HG03575 (cell line): Measurements from ENCODE around the gene FAHD1.

Experiments
- ATAC-seq: cut with Tn5 transposase; IDR thresholded peaks from one replicate; pipeline ENCODE4 v1.9.1; 2021; ENCODE audit not compliant: unreplicated experiment, insufficient number of reproducible peaks, low FRiP score; ENCODE audit errors: extremely low read depth

Gene FAHD1

DNA sequence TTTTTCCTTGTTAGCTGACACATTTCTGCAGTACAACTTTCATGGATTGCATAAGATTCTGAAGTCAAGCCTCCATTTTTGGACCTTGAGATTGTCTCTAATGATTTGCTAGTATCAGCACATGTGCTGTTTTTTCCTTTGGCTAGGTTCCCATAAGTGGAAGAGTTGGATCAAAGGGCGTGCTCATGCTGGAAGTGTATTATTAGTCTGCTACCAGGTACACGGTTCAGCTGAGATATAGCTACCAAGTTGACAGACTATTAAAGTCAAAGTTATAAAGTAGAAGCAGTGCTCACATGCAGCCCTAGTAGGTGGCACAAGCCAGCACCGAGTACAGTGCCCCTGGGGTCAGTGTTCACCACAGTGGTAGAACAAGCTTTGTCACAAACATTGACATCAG is 3.2 kb downstream of the FAHD1 start:
- no peak for ATAC-seq

DNA sequence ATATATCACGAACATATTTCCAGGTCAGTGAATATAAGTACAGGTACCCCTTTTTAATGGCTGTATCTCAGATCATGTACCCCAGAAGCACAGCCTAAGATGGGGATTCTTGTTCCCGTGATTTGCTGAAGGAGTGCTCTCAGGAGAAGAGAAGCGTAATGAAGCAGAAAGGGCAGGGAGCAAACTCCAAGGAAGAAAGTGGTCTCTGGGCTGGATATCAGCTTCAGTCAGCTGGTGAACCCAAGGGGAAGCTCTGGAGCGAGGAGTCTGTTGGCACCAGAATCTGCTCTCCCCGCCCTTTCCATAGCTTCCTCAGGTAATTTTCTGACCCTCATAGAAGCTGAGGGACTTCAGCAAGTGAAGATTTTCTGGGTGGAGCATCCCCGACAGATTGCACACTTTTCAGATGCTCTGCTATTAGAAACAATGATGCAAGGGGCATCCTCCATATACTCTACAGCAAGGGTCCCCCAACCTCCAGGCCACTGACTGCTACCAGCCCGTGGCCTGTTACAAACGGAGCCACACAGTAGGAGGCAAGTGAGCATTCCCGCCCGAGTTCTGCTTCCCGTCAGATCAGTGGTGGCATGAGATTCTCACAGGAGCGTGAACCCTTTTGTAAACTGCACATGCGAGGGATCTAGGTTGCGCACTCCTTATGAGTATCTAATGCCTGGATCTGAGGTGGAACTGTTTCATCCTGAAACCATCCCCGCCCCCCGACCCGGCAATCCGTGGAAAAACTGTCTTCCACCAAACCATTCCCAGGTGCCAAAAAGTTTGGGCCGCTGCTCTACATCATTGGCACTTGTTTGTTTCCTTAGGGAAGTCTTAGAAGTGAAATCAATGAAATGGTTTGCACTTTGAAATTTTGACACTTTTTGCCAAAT is 4.4 kb downstream of the FAHD1 start:
- ATAC-seq: no peak

- no peak for ATAC-seq
Observed at GRCh38 chr16:1832838-1833454, 5.9 kb downstream of the FAHD1 start.

- no peak for ATAC-seq
Observed at GRCh38 chr16:1834096-1834495, 7.1 kb downstream of the FAHD1 start.

DNA sequence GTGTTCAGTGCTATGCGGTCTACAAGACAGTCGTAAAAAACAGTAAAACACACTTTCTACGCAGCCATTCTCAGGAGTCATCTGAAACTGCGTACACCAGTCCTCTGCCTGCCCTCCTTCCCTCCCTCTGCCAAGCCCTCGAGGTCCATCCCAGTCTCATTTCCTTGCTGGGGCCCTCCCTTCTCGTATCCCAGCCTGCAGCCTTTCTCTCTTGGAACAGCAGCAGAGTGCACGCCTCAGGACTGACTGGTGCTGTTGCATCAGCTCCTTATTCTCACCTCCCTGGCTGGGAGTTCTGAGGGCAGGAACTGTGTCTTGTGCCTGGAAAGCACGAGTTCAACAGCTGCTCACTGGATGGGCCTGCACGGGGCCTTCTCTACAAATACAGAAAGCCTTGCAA is 12.5 kb downstream of the FAHD1 start:
- ATAC-seq: no peak

DNA sequence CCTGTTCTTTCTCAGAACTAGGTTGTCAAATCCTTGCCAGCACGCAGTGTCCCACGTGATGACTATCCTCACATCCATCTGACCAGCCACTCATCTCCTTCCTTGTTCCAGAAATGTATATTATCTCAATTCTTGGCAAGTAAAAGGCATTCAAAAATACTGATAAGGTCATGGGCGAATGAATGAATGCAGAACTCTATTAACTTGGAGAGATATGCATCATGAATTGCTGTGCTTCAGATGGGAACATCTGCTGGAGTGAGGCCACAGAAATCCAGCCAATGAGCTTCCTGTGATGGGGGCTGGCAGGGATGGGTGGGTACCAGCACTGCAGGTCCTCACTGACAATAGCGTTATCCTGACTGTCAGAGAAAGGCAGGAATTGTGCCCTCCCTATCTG is 19.0 kb downstream of the FAHD1 start:
- no peak for ATAC-seq

DNA sequence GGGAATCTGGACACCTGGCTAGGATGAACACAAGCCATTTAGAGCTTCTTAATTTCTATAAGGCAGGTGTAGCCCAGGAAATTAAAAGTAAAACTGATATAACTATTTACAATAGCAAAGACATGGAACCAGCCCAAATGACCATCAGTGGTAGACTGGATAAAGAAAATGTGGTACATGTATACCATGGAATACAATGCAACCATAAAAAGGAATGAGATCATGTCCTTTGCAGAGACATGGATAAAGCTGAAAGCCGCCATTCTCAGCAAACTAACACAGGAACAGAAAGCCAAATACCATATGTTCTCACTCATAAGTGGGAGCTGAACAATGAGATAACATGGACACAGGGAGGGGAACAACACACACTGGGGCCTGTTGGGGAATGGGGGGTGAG is 19.4 kb downstream of the FAHD1 start:
- ATAC-seq: no peak

DNA sequence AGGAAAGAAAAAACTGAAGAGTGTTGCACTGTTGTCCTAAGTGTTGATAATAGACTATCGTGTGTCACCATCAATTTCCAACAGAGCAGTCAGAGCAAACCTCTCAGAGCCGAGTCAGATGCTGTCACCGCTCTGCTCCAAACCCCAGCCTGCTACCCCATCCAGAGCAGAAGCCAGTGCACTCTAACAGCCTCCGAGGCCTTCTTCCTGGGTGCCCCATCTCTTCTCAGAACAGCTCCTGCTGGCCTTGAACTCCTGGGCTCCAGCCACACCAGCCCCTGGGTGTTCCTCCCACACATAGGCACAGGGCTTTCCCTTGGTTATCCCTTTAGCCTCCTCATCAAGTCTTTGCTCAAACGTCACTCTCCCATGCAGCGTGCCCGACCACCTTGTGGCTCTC is 24.0 kb downstream of the FAHD1 start:
- no peak for ATAC-seq

- ATAC-seq: no peak
Observed at GRCh38 chr16:1851793-1852192, 24.8 kb downstream of the FAHD1 start.

- no peak for ATAC-seq
Observed at GRCh38 chr16:1857433-1858097, 30.6 kb downstream of the FAHD1 start.

DNA sequence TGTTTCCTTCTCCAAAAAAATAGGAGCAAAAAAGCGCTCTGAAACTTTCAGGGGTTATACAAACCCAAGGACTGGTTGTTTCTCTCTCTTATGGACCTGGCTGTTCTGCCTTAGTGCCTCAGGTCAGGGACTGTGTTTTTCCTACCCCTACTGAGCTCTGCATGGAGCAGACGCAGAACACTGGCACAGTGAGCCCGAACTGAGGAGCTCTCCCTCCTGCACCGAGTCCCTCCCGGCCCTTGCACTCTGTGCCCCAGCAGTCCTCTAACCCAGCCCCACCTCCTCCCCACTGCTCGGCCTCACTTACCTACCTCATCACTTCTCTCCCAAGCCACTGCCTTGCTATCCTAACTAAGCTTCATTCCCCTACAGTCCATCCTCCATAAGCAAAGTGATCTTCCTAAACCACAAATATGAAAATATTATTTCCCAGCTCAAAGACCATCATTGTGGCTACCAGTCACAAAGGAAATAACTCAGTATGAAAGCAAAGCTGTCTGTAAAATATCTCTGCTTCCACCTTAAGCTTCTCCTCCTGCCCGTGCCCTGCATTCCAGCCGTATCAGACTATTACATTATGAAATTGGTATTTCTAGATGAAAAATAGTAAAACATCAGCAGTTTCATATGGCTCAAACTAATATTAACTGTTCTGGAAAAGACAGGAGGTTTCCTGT is 31.3 kb downstream of the FAHD1 start:
- no peak for ATAC-seq

GRCh38 chr16:1859650-1860049 is 32.6 kb downstream of the FAHD1 start:
- no peak for ATAC-seq

- ATAC-seq: no peak
Observed at GRCh38 chr16:1861730-1862129, 34.7 kb downstream of the FAHD1 start.

DNA sequence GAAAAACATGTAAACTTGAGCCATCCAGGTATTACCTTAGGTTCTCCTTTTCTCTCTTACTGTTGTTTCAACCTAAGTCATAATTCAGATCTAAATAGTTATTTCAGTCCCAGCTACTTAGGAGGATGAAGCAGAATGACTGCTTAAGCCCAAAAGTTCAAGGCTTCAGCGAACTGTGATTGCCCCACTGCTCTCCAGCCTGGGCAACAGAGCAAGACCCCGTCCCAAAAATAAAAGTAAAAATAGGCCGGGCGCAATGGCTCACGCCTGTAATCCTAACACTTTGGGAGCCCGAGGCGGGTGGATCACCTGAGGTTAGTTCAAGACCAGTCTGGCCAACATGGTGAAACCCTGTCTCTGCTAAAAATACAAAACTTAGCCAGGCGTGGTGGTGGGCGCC is 35.4 kb downstream of the FAHD1 start:
- ATAC-seq: no peak

GRCh38 chr16:1863681-1864460 is 36.9 kb downstream of the FAHD1 start:
- ATAC-seq: no peak

DNA sequence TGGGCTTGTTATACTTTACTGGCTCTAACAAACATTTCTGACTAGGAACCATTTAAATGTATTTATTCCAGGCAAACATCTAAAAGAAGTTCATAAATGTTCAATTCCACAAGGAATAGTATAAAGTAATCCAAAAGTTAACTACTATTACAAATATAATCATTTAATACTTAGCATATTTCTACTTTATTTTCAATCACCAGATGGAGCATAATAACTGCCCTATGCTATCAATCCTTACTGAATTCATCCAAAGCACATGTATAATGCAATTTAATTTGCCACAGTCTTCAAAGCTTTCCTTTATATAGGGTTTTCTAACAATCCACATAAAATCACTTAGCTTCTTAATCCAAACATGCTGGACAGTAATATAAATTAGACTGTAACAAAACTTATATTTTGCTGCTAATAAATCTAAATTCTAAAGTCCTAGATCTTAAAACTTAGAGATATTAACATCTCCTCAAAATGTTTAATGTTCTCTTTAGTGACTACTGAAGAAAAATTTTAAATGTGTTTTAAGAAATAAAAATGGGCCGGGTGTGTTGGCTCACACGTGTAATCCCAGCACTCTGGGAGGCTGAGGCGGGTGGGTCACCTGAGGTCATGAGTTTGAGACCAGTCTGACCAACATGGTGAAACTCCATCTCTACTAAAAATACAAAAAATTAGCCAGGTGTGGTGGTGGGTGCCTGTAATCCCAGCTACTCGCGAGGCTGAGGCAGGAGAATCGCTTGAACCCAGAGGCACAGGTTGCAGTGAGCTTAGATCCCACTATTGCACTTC is 39.1 kb downstream of the FAHD1 start:
- no peak for ATAC-seq

DNA sequence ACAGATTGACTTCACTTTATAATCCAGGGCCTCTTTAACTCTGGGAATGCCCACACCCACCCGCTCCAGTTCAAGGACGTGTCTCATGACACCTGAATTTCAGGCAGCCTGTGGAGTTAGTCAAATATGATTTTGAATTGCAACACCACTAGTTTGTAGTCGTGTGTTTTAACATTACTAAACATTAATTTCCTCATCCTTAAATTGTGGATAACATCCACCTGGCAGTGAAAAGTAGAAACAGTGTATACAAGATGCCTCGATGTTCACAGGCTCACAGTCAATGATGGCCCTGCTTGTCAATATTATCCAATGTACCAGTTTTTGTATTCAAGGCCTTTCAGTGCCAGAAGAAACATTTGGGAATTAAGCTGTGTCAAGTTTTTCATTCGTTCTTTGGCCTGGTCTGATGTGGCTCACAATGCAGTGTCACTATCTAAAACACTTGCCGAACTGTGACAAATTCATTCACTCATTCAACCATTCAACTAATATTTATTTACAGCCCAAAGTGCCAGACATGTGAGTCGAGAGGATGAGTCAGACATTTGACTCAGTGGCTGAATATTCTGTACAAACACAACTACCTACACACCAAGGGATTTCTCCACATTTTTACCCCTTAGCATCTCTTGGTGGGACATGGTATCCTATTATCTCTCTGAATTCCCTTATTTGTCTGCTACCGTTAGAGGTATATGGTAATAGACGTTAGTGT is 43.5 kb downstream of the FAHD1 start:
- ATAC-seq: no peak
